Caki2 (cell line): ENCODE results near the gene NUDT14. TPM values are rescaled to one million over a fixed set of nuclear protein-coding genes. Genes with fewer than 3 reads are reported as not detected.

Experiments used
- DNase-seq: peaks from one replicate; pipeline ENCODE4 v3.0.0-alpha.2; 2015; ENCODE audit warnings: low read depth
- in situ Hi-C: cut with HindIII; loops from 2 replicates; pipeline ENCODE4 v1.10.0; 2016; ENCODE audit warnings: low sequenced_read_pairs, low pct_unique_long_range_greater_than_20kb, mixed read lengths
- total RNA-seq: library from RNA; depleted of rRNA; stranded (reverse); fragments of >200 nt; shearing (Covaris generic); gene quantifications from 2 replicates; pipeline ENCODE4 v1.2.3, GENCODE V29; 2014; ENCODE audit warnings: low replicate concordance

NUDT14 gene
- total RNA-seq, 1 experiment from 2014 or later = 25.8 TPM

- DNase-seq = no peak
- in situ Hi-C loops = no loop called here
Observed at GRCh38 chr14:105214324-105214915, 33.3 kb upstream of the NUDT14 start.

- no peak for DNase-seq
- in situ Hi-C loops = no loop called here
Observed at GRCh38 chr14:105213361-105213760, 32.2 kb upstream of the NUDT14 start.

GRCh38 chr14:105212541-105213300 is 31.6 kb upstream of the NUDT14 start:
- in situ Hi-C loops = no loop called here
- DNase-seq = no peak

- in situ Hi-C loops = no loop called here
- DNase-seq = no peak
Observed at GRCh38 chr14:105211758-105212089, 30.6 kb upstream of the NUDT14 start.

GRCh38 chr14:105211086-105211757 is 30.1 kb upstream of the NUDT14 start:
- in situ Hi-C loops = no loop called here
- no peak for DNase-seq

GRCh38 chr14:105210266-105211025 is 29.3 kb upstream of the NUDT14 start:
- no peak for DNase-seq
- in situ Hi-C loops = no loop called here

- DNase-seq = no peak
- in situ Hi-C loops = no loop called here
Observed at GRCh38 chr14:105209646-105210045, 28.5 kb upstream of the NUDT14 start.

- in situ Hi-C loops = no loop called here
- no peak for DNase-seq
Observed at GRCh38 chr14:105209091-105209490, 28.0 kb upstream of the NUDT14 start.

- in situ Hi-C loops = no loop called here
- DNase-seq = no peak
Observed at GRCh38 chr14:105208738-105209075, 27.6 kb upstream of the NUDT14 start.

GRCh38 chr14:105207996-105208737 is 27.1 kb upstream of the NUDT14 start:
- in situ Hi-C loops = no loop called here
- DNase-seq = no peak

GRCh38 chr14:105207460-105207901 is 26.4 kb upstream of the NUDT14 start:
- in situ Hi-C loops = no loop called here
- no peak for DNase-seq

GRCh38 chr14:105206873-105207272 is 25.8 kb upstream of the NUDT14 start:
- in situ Hi-C loops = no loop called here
- no peak for DNase-seq

GRCh38 chr14:105205673-105206208 is 24.6 kb upstream of the NUDT14 start:
- peak; percentile 30 for DNase-seq
- in situ Hi-C loops = no loop called here

GRCh38 chr14:105204931-105205672 is 24.0 kb upstream of the NUDT14 start:
- no peak for DNase-seq
- in situ Hi-C loops = no loop called here

GRCh38 chr14:105204206-105204930 is 23.3 kb upstream of the NUDT14 start:
- peak; percentile 87 for DNase-seq

GRCh38 chr14:105203701-105204100 is 22.6 kb upstream of the NUDT14 start:
- in situ Hi-C loops = no loop called here
- no peak for DNase-seq

More at GRCh38 chr14:105204206-105204930, 23.3 kb upstream of the NUDT14 start:
- in situ Hi-C loops = no loop called here

GRCh38 chr14:105203057-105203531 is 22.0 kb upstream of the NUDT14 start:
- in situ Hi-C loops = no loop called here
- DNase-seq = peak; percentile 44
